Measurements from ENCODE around the gene ARHGEF33.
"Not testable (repeated sequence)": the region's sequence is repeated elsewhere in the genome, so short reads cannot be mapped to it uniquely, and the experiment has no call there.

ARHGEF33 gene

DNA sequence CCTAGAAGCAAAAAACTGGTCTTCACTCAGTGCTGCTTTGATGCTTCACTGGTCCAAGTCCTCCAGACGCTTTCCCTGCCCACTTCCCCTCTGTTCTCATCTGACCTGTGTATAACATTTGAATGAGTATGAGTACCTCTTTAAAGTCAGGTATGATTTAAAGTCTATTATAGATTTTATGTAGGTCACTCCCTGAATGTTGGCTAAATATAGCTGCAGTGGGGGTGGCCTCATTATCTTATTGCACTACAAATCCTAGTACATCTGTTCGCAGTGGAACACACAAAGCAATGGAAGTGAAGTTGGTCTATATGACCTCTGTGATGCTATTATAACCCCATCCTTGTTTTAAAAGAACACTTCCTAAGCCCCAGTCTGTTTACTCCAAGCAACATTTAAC is 33.2 kb downstream of the ARHGEF33 start:
- no peak overlapping the region for H3K9ac ChIP-seq (ENCODE audit: low read length)
- no peaks in the 10 kb centered on the region for H3K4me1 ChIP-seq (ENCODE audit: control insufficient read depth, insufficient read depth, low read length)
- no peaks in the 10 kb centered on the region for H3K36me3 ChIP-seq (ENCODE audit: control insufficient read depth, insufficient read depth, low read length)
- no peak overlapping the region for H3K27ac ChIP-seq (ENCODE audit: low read depth, low read length)
- no peaks in the 10 kb centered on the region for H3K27me3 ChIP-seq (ENCODE audit: control insufficient read depth, insufficient read depth, low read length)
- no peak overlapping the region for H3K4me3 ChIP-seq (ENCODE audit: low read length)

DNA sequence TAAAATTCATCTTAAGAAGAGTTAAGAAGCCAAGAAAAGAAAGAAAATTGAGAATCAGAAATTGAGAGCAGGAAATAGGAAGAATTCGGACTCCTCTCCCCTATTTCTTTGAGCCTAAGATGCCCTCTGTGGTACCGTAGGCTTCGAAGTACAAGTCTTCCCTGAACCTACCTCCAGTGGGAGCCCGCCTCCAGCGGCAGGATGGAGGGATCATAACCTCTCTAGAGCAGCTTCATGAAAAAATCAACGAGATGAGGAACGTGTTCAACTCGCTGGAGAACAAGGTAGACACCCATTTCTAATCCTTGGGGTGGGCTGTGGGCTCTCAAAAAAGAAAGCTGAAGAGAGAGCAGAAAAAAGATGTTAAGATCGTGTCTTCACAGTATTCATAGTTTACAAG is 36.3 kb downstream of the ARHGEF33 start:
- no peaks in the 10 kb centered on the region for H3K27me3 ChIP-seq (ENCODE audit: control insufficient read depth, insufficient read depth, low read length)
- H3K4me1 ChIP-seq (ENCODE audit: control insufficient read depth, insufficient read depth, low read length), result no peaks in the 10 kb centered on the region
- no peak overlapping the region for H3K27ac ChIP-seq (ENCODE audit: low read depth, low read length)
- H3K36me3 ChIP-seq (ENCODE audit: control insufficient read depth, insufficient read depth, low read length), result no peaks in the 10 kb centered on the region
- no peak overlapping the region for H3K4me3 ChIP-seq (ENCODE audit: low read length)
- H3K9ac ChIP-seq (ENCODE audit: low read length), result no peak overlapping the region

GRCh38 chr2:38930600-38930999 is 40.9 kb downstream of the ARHGEF33 start:
- Histone ChIP-seq H3K4me3 (ENCODE audit: low read length) (no peak overlapping the region), H3K9ac (ENCODE audit: low read length) (no peak overlapping the region), H3K36me3 (ENCODE audit: control insufficient read depth, insufficient read depth, low read length) (no peaks in the 10 kb centered on the region), H3K27me3 (ENCODE audit: control insufficient read depth, insufficient read depth, low read length) (no peaks in the 10 kb centered on the region), H3K4me1 (ENCODE audit: control insufficient read depth, insufficient read depth, low read length) (no peaks in the 10 kb centered on the region), H3K27ac (ENCODE audit: low read depth, low read length) (no peak overlapping the region)

DNA sequence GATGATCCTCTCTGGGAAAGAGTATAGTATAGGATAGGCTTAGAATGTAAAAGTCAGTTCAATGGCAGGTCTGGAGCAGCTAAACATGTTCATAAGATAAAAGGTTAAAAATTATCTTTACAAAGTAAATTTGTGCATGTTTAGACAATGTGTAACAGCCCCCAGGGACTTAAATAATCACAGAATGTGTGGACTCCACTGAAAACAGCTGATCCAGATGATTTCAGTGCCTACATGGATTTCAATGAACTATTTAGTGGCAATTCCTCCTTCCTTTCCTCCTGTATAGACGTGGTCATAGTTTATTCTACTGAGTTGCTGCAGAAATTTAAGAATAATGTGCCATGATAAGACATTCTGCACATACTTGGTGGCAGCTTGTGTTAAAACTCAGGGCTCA is 42.9 kb downstream of the ARHGEF33 start:
- Histone ChIP-seq H3K4me1 (ENCODE audit: control insufficient read depth, insufficient read depth, low read length) (no peaks in the 10 kb centered on the region), H3K9ac (ENCODE audit: low read length) (no peak overlapping the region), H3K27me3 (ENCODE audit: control insufficient read depth, insufficient read depth, low read length) (no peaks in the 10 kb centered on the region), H3K36me3 (ENCODE audit: control insufficient read depth, insufficient read depth, low read length) (no peaks in the 10 kb centered on the region), H3K27ac (ENCODE audit: low read depth, low read length) (no peak overlapping the region), H3K4me3 (ENCODE audit: low read length) (no peak overlapping the region)

DNA sequence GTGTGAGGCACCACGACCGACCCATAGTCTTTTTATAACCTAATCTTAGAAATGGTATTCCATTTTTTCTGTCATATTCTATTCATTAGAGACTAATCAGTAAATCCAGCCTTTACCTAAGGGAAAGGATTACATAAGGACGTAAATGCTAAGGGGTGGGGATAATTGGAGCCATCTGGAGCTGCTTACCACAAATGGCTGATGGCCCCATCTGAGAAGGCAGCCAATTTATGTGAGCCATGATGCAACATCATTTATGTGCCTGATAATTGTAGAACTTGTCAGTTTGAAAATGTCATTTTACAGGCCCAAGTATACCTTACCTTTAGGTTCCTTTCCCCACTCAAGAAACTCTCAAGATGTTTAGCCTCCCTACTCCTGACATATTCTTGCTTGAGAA is 44.0 kb downstream of the ARHGEF33 start:
- Histone ChIP-seq H3K27me3 (ENCODE audit: control insufficient read depth, insufficient read depth, low read length) (no peaks in the 10 kb centered on the region), H3K4me1 (ENCODE audit: control insufficient read depth, insufficient read depth, low read length) (no peaks in the 10 kb centered on the region)

GRCh38 chr2:38934742-38935141 is 45.1 kb downstream of the ARHGEF33 start:
- Histone ChIP-seq H3K4me1 (ENCODE audit: control insufficient read depth, insufficient read depth, low read length) (no peaks in the 10 kb centered on the region), H3K9ac (ENCODE audit: low read length) (no peak overlapping the region), H3K27ac (ENCODE audit: low read depth, low read length) (no peak overlapping the region), H3K36me3 (ENCODE audit: control insufficient read depth, insufficient read depth, low read length) (no peaks in the 10 kb centered on the region), H3K4me3 (ENCODE audit: low read length) (no peak overlapping the region), H3K27me3 (ENCODE audit: control insufficient read depth, insufficient read depth, low read length) (no peaks in the 10 kb centered on the region)

More for the DNA sequence above, 44.0 kb downstream of the ARHGEF33 start:
- H3K4me3 ChIP-seq (ENCODE audit: low read length), result no peak overlapping the region
- H3K36me3 ChIP-seq (ENCODE audit: control insufficient read depth, insufficient read depth, low read length), result no peaks in the 10 kb centered on the region
- H3K27ac ChIP-seq (ENCODE audit: low read depth, low read length), result no peak overlapping the region
- no peak overlapping the region for H3K9ac ChIP-seq (ENCODE audit: low read length)

DNA sequence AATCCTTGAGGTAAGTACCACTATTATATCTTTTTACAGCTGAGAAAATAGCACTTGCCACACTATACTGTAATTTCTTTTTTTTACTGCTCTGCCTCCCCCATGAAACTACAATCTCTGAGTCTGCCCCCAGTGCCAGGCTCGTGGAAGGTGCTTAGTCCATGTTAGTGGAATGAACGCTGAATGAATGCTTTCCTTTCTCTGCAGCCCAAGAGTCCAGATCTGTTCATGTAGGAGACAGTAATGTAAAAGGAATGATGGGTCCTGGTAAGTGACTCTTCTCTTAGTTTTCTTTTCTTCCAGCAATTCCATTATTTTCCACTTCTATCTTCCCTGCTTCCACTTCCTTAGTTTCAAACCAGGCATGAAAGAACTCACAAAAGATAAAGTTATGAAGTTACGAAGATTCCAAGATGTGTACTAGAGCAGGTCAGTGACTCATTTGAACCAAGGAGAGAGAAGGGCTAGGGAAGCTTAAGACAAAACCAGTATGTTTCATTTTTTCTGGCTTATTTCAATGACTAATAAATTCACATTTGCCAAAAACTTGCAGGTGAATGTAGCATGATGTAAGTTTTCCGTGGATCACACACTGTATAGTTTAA is 46.0 kb downstream of the ARHGEF33 start:
- Histone ChIP-seq H3K27ac (ENCODE audit: low read depth, low read length) (no peak overlapping the region), H3K4me3 (ENCODE audit: low read length) (no peak overlapping the region), H3K4me1 (ENCODE audit: control insufficient read depth, insufficient read depth, low read length) (no peaks in the 10 kb centered on the region), H3K27me3 (ENCODE audit: control insufficient read depth, insufficient read depth, low read length) (no peaks in the 10 kb centered on the region), H3K36me3 (ENCODE audit: control insufficient read depth, insufficient read depth, low read length) (no peaks in the 10 kb centered on the region), H3K9ac (ENCODE audit: low read length) (no peak overlapping the region)

DNA sequence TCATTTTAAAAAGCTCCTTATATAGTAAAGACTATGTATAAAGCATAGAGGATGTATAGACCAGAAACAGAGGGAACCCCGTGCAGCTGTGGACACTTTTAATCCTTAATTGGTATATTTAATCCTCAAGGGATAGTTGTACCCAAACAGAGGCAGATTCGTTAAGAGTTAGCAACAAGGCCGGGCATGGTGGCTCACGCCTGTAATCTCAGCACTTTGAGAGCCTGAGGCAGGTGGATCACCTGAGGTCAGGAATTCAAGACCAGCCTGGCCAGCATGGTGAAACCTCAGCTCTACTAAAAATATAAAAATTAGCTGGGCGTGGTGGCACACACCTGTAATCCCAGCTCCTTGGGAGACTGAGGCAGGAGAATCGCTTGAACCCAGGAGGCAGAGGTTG is 46.8 kb downstream of the ARHGEF33 start:
- H3K27me3 ChIP-seq (ENCODE audit: control insufficient read depth, insufficient read depth, low read length), result not testable (repeated sequence)

GRCh38 chr2:38937548-38937947 is 47.9 kb downstream of the ARHGEF33 start:
- H3K36me3 ChIP-seq (ENCODE audit: control insufficient read depth, insufficient read depth, low read length), result no peaks in the 10 kb centered on the region
- no peak overlapping the region for H3K9ac ChIP-seq (ENCODE audit: low read length)
- no peaks in the 10 kb centered on the region for H3K4me1 ChIP-seq (ENCODE audit: control insufficient read depth, insufficient read depth, low read length)

More for the DNA sequence above, 46.8 kb downstream of the ARHGEF33 start:
- H3K9ac ChIP-seq (ENCODE audit: low read length); H3K27ac ChIP-seq (ENCODE audit: low read depth, low read length); H3K4me3 ChIP-seq (ENCODE audit: low read length); H3K36me3 ChIP-seq (ENCODE audit: control insufficient read depth, insufficient read depth, low read length); H3K4me1 ChIP-seq (ENCODE audit: control insufficient read depth, insufficient read depth, low read length): not testable (repeated sequence)

DNA sequence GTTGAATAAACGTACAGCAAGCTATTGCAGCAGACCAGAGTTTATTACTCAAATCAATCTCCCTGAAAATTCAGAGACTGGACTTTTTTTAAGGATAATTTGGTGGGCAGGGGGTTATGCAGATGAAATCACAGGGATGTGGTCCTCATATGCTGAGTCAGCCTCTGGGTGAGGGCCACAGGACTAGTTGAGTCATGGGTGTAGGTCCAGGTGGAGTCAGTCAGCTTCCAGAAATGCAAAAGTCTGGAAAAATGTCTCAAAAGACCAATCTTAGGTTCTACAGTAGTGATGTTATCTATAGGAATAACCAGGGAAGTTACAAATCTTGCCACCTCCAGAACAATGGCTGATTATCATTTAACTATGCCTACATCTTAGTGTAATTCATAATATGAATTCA is 51.1 kb downstream of the ARHGEF33 start:
- Histone ChIP-seq H3K27ac (ENCODE audit: low read depth, low read length) (no peak overlapping the region), H3K4me1 (ENCODE audit: control insufficient read depth, insufficient read depth, low read length) (no peaks in the 10 kb centered on the region), H3K4me3 (ENCODE audit: low read length) (no peak overlapping the region), H3K9ac (ENCODE audit: low read length) (no peak overlapping the region), H3K27me3 (ENCODE audit: control insufficient read depth, insufficient read depth, low read length) (no peaks in the 10 kb centered on the region), H3K36me3 (ENCODE audit: control insufficient read depth, insufficient read depth, low read length) (no peaks in the 10 kb centered on the region)

More at GRCh38 chr2:38937548-38937947, 47.9 kb downstream of the ARHGEF33 start:
- no peak overlapping the region for H3K4me3 ChIP-seq (ENCODE audit: low read length)
- H3K27me3 ChIP-seq (ENCODE audit: control insufficient read depth, insufficient read depth, low read length), result no peaks in the 10 kb centered on the region
- H3K27ac ChIP-seq (ENCODE audit: low read depth, low read length), result no peak overlapping the region

DNA sequence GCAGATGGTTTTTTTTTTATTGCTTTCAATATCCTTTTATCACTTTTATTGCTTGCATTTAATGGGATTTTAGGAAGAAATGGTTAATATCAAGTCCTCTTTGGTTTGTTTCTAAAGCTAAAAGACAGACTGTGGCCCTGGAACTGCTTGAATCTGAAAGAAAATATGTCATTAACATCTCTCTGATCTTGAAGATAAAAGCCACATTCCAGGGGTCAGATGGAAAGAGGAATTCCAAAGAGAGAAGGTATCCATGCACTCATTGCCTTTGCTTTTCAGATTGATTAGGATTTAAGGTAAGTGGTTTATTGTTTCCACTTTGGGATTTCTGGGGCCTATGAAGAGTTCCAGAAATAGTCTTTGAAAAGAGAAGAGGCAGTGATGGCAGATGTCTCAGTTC is 54.1 kb downstream of the ARHGEF33 start:
- H3K9ac ChIP-seq (ENCODE audit: low read length), result no peak overlapping the region
- no peak overlapping the region for H3K4me3 ChIP-seq (ENCODE audit: low read length)
- no peaks in the 10 kb centered on the region for H3K36me3 ChIP-seq (ENCODE audit: control insufficient read depth, insufficient read depth, low read length)

GRCh38 chr2:38945372-38945771 is 55.7 kb downstream of the ARHGEF33 start:
- no peaks in the 10 kb centered on the region for H3K36me3 ChIP-seq (ENCODE audit: control insufficient read depth, insufficient read depth, low read length)
- H3K27ac ChIP-seq (ENCODE audit: low read depth, low read length), result no peak overlapping the region
- no peak overlapping the region for H3K4me3 ChIP-seq (ENCODE audit: low read length)
- no peak overlapping the region for H3K9ac ChIP-seq (ENCODE audit: low read length)
- H3K4me1 ChIP-seq (ENCODE audit: control insufficient read depth, insufficient read depth, low read length), result no peaks in the 10 kb centered on the region
- H3K27me3 ChIP-seq (ENCODE audit: control insufficient read depth, insufficient read depth, low read length), result no peaks in the 10 kb centered on the region

More for the DNA sequence above, 54.1 kb downstream of the ARHGEF33 start:
- no peaks in the 10 kb centered on the region for H3K4me1 ChIP-seq (ENCODE audit: control insufficient read depth, insufficient read depth, low read length)
- H3K27me3 ChIP-seq (ENCODE audit: control insufficient read depth, insufficient read depth, low read length), result no peaks in the 10 kb centered on the region
- no peak overlapping the region for H3K27ac ChIP-seq (ENCODE audit: low read depth, low read length)

GRCh38 chr2:38945911-38946310 is 56.2 kb downstream of the ARHGEF33 start:
- Histone ChIP-seq H3K27ac (ENCODE audit: low read depth, low read length) (no peak overlapping the region), H3K36me3 (ENCODE audit: control insufficient read depth, insufficient read depth, low read length) (no peaks in the 10 kb centered on the region), H3K27me3 (ENCODE audit: control insufficient read depth, insufficient read depth, low read length) (no peaks in the 10 kb centered on the region), H3K4me3 (ENCODE audit: low read length) (no peak overlapping the region), H3K4me1 (ENCODE audit: control insufficient read depth, insufficient read depth, low read length) (no peaks in the 10 kb centered on the region), H3K9ac (ENCODE audit: low read length) (no peak overlapping the region)
